ENCODE results near the gene OR11A1. TPM values are rescaled to one million over a fixed set of nuclear protein-coding genes. Genes with fewer than 3 reads are reported as not detected.
"Not testable (repeated sequence)": the region's sequence is repeated elsewhere in the genome, so short reads cannot be mapped to it uniquely, and the experiment has no call there.

Gene OR11A1
- total RNA-seq, 1 experiment from 2014 or later: not detected

GRCh38 chr6:29447670-29448069 is 9.2 kb downstream of the OR11A1 start:
- peaks cover 20 to 22% of the 10 kb centered on the region in 2 experiments for H3K4me1 Mint-ChIP-seq
- H2BK15ac ChIP-seq (ENCODE audit: low read depth, low read length): no peak overlapping the region
- no peaks in the 10 kb centered on the region for H4K20me1 ChIP-seq (ENCODE audit: control insufficient read depth, insufficient read depth, insufficient read length)
- H3K18ac ChIP-seq (ENCODE audit: insufficient read length, low read depth, low read length): no peak overlapping the region
- no peak overlapping the region for H3K23ac ChIP-seq (ENCODE audit: insufficient read length, low read depth, low read length)
- no peak overlapping the region for H4K5ac ChIP-seq (ENCODE audit: insufficient read length, low read depth, low read length)
- H3K27ac ChIP-seq (ENCODE audit: insufficient read length, low read depth, low read length): no peak overlapping the region
- no peaks in the 10 kb centered on the region for H3K79me2 ChIP-seq (ENCODE audit: insufficient read depth, low read length)
- H3K23me2 ChIP-seq (ENCODE audit: insufficient read length, low read depth, low read length, poor library complexity, severe bottlenecking): no peaks in the 10 kb centered on the region
- H3K27ac Mint-ChIP-seq: no peak overlapping the region; a peak in 1 of 7 replicates
- H3K9ac ChIP-seq (ENCODE audit: extremely low read depth, insufficient read length, low read length): no peak overlapping the region
- TF ChIP-seq CTCF (conservative IDR thresholded peaks at IDR 0.05): no peak
- no peak overlapping the region for H3K4me2 ChIP-seq (ENCODE audit: insufficient read depth, insufficient read length, low read length)
- WGBS (ENCODE audit: extremely low coverage, insufficient read length, low lambda C conversion rate): no CpG with 5 or more reads among the region's 1 CpG
- H4K8ac ChIP-seq (replicated peaks; ENCODE audit: insufficient read length, low read depth, low read length): no peak overlapping the region
- no peak overlapping the region for H3K56ac ChIP-seq (ENCODE audit: insufficient read length, low read depth, low read length)
- H3K27me3 ChIP-seq (ENCODE audit: insufficient read depth, low read length): no peaks in the 10 kb centered on the region
- H3T11ph ChIP-seq (ENCODE audit: low read length): no peak overlapping the region
- H3K14ac ChIP-seq (ENCODE audit: insufficient read depth, low read length): no peak overlapping the region
- H3K4me3 Mint-ChIP-seq: no peak overlapping the region
- no peak overlapping the region for H2BK20ac ChIP-seq (ENCODE audit: low read depth, low read length, poor library complexity, severe bottlenecking)
- no peak overlapping the region for H4K91ac ChIP-seq (ENCODE audit: insufficient read length, low read depth, low read length)
- H2BK120ac ChIP-seq (ENCODE audit: low read depth, low read length, poor library complexity, severe bottlenecking): no peak overlapping the region
- no peak overlapping the region for H2AFZ ChIP-seq (ENCODE audit: low read length)
- peaks cover 0 to 20% (median 6%) of the 10 kb centered on the region in 3 experiments; a peak in 4 of 7 replicates for H3K36me3 Mint-ChIP-seq (ENCODE audit: insufficient read depth in 1 of 3, low read depth in 3 of 3)
- H3K4ac ChIP-seq (ENCODE audit: low read depth, low read length): no peak overlapping the region
- H3K9me3 Mint-ChIP-seq: peaks cover 13 to 15% of the 10 kb centered on the region in 2 experiments
- H3K9me3 ChIP-seq (ENCODE audit: control insufficient read depth, low read depth, low read length): no peaks in the 10 kb centered on the region
- H2AK5ac ChIP-seq (ENCODE audit: insufficient read length, low read length): no peak overlapping the region
- H3K27me3 Mint-ChIP-seq (ENCODE audit: low read depth): no peaks in the 10 kb centered on the region; the same call in 1 of the 2 replicates
- no peak overlapping the region for H2BK5ac ChIP-seq (ENCODE audit: insufficient read length, low read length)
- DNase-seq: no peak
- no peak overlapping the region for H2BK12ac ChIP-seq (ENCODE audit: insufficient read length, low read depth, low read length)
- H3K79me1 ChIP-seq (ENCODE audit: insufficient read depth, low read depth, low read length, poor library complexity, severe bottlenecking): no peaks in the 10 kb centered on the region
- H3K4me1 ChIP-seq (ENCODE audit: insufficient read depth, low read length): peaks cover 6% of the 10 kb centered on the region; the same call in 1 of the 2 replicates

- H3K18ac ChIP-seq (ENCODE audit: insufficient read length, low read depth, low read length); H3K27ac Mint-ChIP-seq; H3K27me3 ChIP-seq (ENCODE audit: insufficient read depth, low read length); H3K9ac ChIP-seq (ENCODE audit: extremely low read depth, insufficient read length, low read length); H4K20me1 ChIP-seq (ENCODE audit: control insufficient read depth, insufficient read depth, insufficient read length); H3T11ph ChIP-seq (ENCODE audit: low read length); H2AK5ac ChIP-seq (ENCODE audit: insufficient read length, low read length); H3K79me2 ChIP-seq (ENCODE audit: insufficient read depth, low read length); H3K27me3 Mint-ChIP-seq (ENCODE audit: low read depth); H3K56ac ChIP-seq (ENCODE audit: insufficient read length, low read depth, low read length); H4K5ac ChIP-seq (ENCODE audit: insufficient read length, low read depth, low read length); H2BK15ac ChIP-seq (ENCODE audit: low read depth, low read length); H3K4me2 ChIP-seq (ENCODE audit: insufficient read depth, insufficient read length, low read length); H3K4ac ChIP-seq (ENCODE audit: low read depth, low read length); H4K8ac ChIP-seq (replicated peaks; ENCODE audit: insufficient read length, low read depth, low read length); H4K91ac ChIP-seq (ENCODE audit: insufficient read length, low read depth, low read length); H3K9me3 ChIP-seq (ENCODE audit: control insufficient read depth, low read depth, low read length); H3K4me1 ChIP-seq (ENCODE audit: insufficient read depth, low read length); H2BK120ac ChIP-seq (ENCODE audit: low read depth, low read length, poor library complexity, severe bottlenecking); H3K27ac ChIP-seq (ENCODE audit: insufficient read length, low read depth, low read length); H3K4me3 Mint-ChIP-seq; DNase-seq; H3K14ac ChIP-seq (ENCODE audit: insufficient read depth, low read length); H3K79me1 ChIP-seq (ENCODE audit: insufficient read depth, low read depth, low read length, poor library complexity, severe bottlenecking); H3K23me2 ChIP-seq (ENCODE audit: insufficient read length, low read depth, low read length, poor library complexity, severe bottlenecking); H3K23ac ChIP-seq (ENCODE audit: insufficient read length, low read depth, low read length); H2BK5ac ChIP-seq (ENCODE audit: insufficient read length, low read length); H2AFZ ChIP-seq (ENCODE audit: low read length); H2BK12ac ChIP-seq (ENCODE audit: insufficient read length, low read depth, low read length); H2BK20ac ChIP-seq (ENCODE audit: low read depth, low read length, poor library complexity, severe bottlenecking): not testable (repeated sequence)
- peaks cover 17 to 20% of the 10 kb centered on the region in 2 experiments for H3K4me1 Mint-ChIP-seq
- WGBS (ENCODE audit: extremely low coverage, insufficient read length, low lambda C conversion rate): no CpG with 5 or more reads among the region's 1 CpG
- peaks cover 0 to 17% (median 6%) of the 10 kb centered on the region in 3 experiments; a peak in 3 of 7 replicates for H3K36me3 Mint-ChIP-seq (ENCODE audit: insufficient read depth in 1 of 3, low read depth in 3 of 3)
- peaks cover 13 to 15% of the 10 kb centered on the region in 2 experiments; a peak in 4 of 5 replicates for H3K9me3 Mint-ChIP-seq
These were observed 12.8 kb downstream of the OR11A1 start for GRCh38 chr6:29444031-29444430.
